CD4-positive, alpha-beta T cell treated with Interleukin-6 at 100 ng/mL for 8 hours (primary cell): ENCODE data around the gene IGLON5.

ENCODE experiments used
- DNase-seq: peaks from one replicate; pipeline ENCODE4 v3.0.0-alpha.2; 2020; ENCODE audit warnings: mixed read lengths, low spot score

Gene IGLON5

GRCh38 chr19:51311351-51312257, at the start of gene IGLON5:
Gene IGLON5, plus strand, starts transcription at chr19:51311644. Its CDS starts 204 bp downstream, at chr19:51311848.
- no peak for DNase-seq

GRCh38 chr19:51263808-51264207, 47.6 kb upstream of the IGLON5 start:
- no peak for DNase-seq

- no peak for DNase-seq
Measured at GRCh38 chr19:51271067-51271466, 40.4 kb upstream of the IGLON5 start.

- peak; percentile 44 for DNase-seq
Measured at GRCh38 chr19:51272183-51272810, 39.1 kb upstream of the IGLON5 start.

GRCh38 chr19:51274049-51274770, 37.2 kb upstream of the IGLON5 start:
- DNase-seq, result no peak

- DNase-seq, result no peak
Measured at GRCh38 chr19:51277112-51277511, 34.3 kb upstream of the IGLON5 start.

GRCh38 chr19:51282335-51282734, 29.1 kb upstream of the IGLON5 start:
- DNase-seq, result no peak

- DNase-seq, result no peak
Measured at GRCh38 chr19:51285682-51286081, 25.8 kb upstream of the IGLON5 start.

GRCh38 chr19:51289635-51290034, 21.8 kb upstream of the IGLON5 start:
- DNase-seq, result no peak

GRCh38 chr19:51292971-51293370, 18.5 kb upstream of the IGLON5 start:
- DNase-seq, result no peak

- DNase-seq, result no peak
Measured at GRCh38 chr19:51293571-51294210, 17.8 kb upstream of the IGLON5 start.

GRCh38 chr19:51294211-51294976, 17.1 kb upstream of the IGLON5 start:
- no peak for DNase-seq

GRCh38 chr19:51294977-51295375, 16.5 kb upstream of the IGLON5 start:
- no peak for DNase-seq

- no peak for DNase-seq
Measured at GRCh38 chr19:51295382-51296126, 15.9 kb upstream of the IGLON5 start.

- no peak for DNase-seq
Measured at GRCh38 chr19:51296336-51297093, 14.9 kb upstream of the IGLON5 start.

- no peak for DNase-seq
Measured at GRCh38 chr19:51297406-51297805, 14.0 kb upstream of the IGLON5 start.

- no peak for DNase-seq
Measured at GRCh38 chr19:51301266-51301665, 10.2 kb upstream of the IGLON5 start.

GRCh38 chr19:51305479-51305878, 6.0 kb upstream of the IGLON5 start:
- no peak for DNase-seq

- DNase-seq, result no peak
Measured at GRCh38 chr19:51316688-51317087, 5.2 kb downstream of the IGLON5 start.

GRCh38 chr19:51317376-51317775, 5.9 kb downstream of the IGLON5 start:
- no peak for DNase-seq
